Measurements from ENCODE around the gene SNRK. TPM values are rescaled to one million over a fixed set of nuclear protein-coding genes. Genes with fewer than 3 reads are reported as not detected.

SNRK gene
- total RNA-seq, 6 donors from 2014 or later, result 25.1 to 68.5 (median 45.3) TPM

DNA sequence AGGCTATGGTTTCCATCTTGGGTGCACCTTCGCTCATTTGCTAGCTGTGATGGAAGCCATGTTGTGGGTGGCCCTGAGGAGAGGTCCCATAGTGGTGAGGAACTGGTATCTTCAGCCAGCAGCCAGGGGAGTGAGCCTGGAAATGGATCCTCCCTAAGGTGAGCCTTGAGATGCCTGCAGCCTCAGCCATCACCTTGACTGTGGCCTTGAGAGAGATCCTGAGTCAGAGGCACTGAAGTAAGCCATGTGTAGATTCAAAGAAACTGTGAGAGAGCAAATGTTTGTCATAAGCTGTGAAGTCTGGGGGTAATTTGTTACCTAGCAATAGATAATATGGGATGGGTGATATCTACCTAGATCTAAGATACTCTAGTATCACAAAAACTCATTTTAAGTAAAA lies 105.3 kb downstream of the SNRK start:
- H3K4me1 ChIP-seq, result peaks cover 19 to 61% (median 33%) of the 10 kb centered on the region in 4 donors
- no peak for ATAC-seq (ENCODE audit: low FRiP score in 2 of 2)
- peak overlapping the region in 3 of 4 donors; percentile 32 to 94 (median 89) for H3K27ac ChIP-seq

GRCh38 chr3:43394041-43394554 lies 107.8 kb downstream of the SNRK start:
- peak; percentile 14 to 75 for ATAC-seq (ENCODE audit: low FRiP score in 2 of 2)
- 27 to 33% methylated on average over 2 of the region's 2 CpGs for WGBS, 2 donors

More for the DNA sequence above, 105.3 kb downstream of the SNRK start:
- H3K9me3 ChIP-seq, result no peaks in the 10 kb centered on the region
- no peak for DNase-seq
- TF ChIP-seq CTCF (IDR thresholded peaks at IDR 0.05), result no peak
- TF ChIP-seq POLR2A (IDR thresholded peaks at IDR 0.05), result no peak
- no peak for TF ChIP-seq EP300 (IDR thresholded peaks at IDR 0.05)
- TF ChIP-seq POLR2AphosphoS5 (IDR thresholded peaks at IDR 0.05), result no peak
- H3K4me3 ChIP-seq, result no peak overlapping the region
- H3K27me3 ChIP-seq, result no peaks in the 10 kb centered on the region
- H3K36me3 ChIP-seq, result no peaks in the 10 kb centered on the region
- 100% methylated on average over 1 of the region's 1 CpG; no CpG with 5 or more reads in 1 of the 2 donors for WGBS, 2 donors

GRCh38 chr3:43399034-43399433 lies 112.7 kb downstream of the SNRK start:
- H3K4me1 ChIP-seq, result peaks cover 0 to 12% (median 6%) of the 10 kb centered on the region in 4 donors

More at GRCh38 chr3:43394041-43394554, 107.8 kb downstream of the SNRK start:
- Histone ChIP-seq H3K4me3 (no peak overlapping the region), H3K27ac (peak overlapping the region; percentile 55 to 94 (median 60)), H3K36me3 (no peaks in the 10 kb centered on the region), H3K9me3 (no peaks in the 10 kb centered on the region), H3K27me3 (no peaks in the 10 kb centered on the region), H3K4me1 (peaks cover 13 to 42% (median 20%) of the 10 kb centered on the region in 4 donors)
- DNase-seq, result peak in 1 of 2 donors; percentile 52
- TF ChIP-seq EP300 (IDR thresholded peaks at IDR 0.05) (peak in 3 of 4 donors; percentile 55 to 92 (median 67)), CTCF (IDR thresholded peaks at IDR 0.05) (no peak), POLR2AphosphoS5 (IDR thresholded peaks at IDR 0.05) (peak; percentile 78 to 90)

GRCh38 chr3:43400167-43400566 lies 113.8 kb downstream of the SNRK start:
- no peak for ATAC-seq (ENCODE audit: low FRiP score in 2 of 2)
- Histone ChIP-seq H3K9me3 (no peaks in the 10 kb centered on the region), H3K4me1 (peaks cover 0 to 7% (median 0%) of the 10 kb centered on the region in 4 donors), H3K36me3 (no peaks in the 10 kb centered on the region), H3K4me3 (no peak overlapping the region), H3K27ac (peak overlapping the region in 1 of 4 donors; percentile 49), H3K27me3 (no peaks in the 10 kb centered on the region)
- TF ChIP-seq POLR2AphosphoS5 (IDR thresholded peaks at IDR 0.05) (no peak), POLR2A (IDR thresholded peaks at IDR 0.05) (no peak), CTCF (IDR thresholded peaks at IDR 0.05) (no peak), EP300 (IDR thresholded peaks at IDR 0.05) (no peak)
- 60 to 80% methylated on average over 1 of the region's 1 CpG for WGBS, 2 donors
- no peak for DNase-seq

More at GRCh38 chr3:43399034-43399433, 112.7 kb downstream of the SNRK start:
- 84 to 87% methylated on average over 6 of the region's 6 CpGs for WGBS, 2 donors
- ATAC-seq (ENCODE audit: low FRiP score in 2 of 2), result no peak
- Histone ChIP-seq H3K27me3 (no peaks in the 10 kb centered on the region), H3K4me3 (no peak overlapping the region), H3K9me3 (no peaks in the 10 kb centered on the region), H3K36me3 (no peaks in the 10 kb centered on the region), H3K27ac (no peak overlapping the region)
- DNase-seq, result no peak
- TF ChIP-seq CTCF (IDR thresholded peaks at IDR 0.05) (no peak), POLR2AphosphoS5 (IDR thresholded peaks at IDR 0.05) (no peak), POLR2A (IDR thresholded peaks at IDR 0.05) (no peak), EP300 (IDR thresholded peaks at IDR 0.05) (no peak)

Other genes starting within 250 kb of the SNRK start
- gene POMGNT2, start 180.5 kb upstream of the SNRK start, total RNA-seq, result 10 to 100 TPM; 10.5 to 25.1 (median 14.1) TPM